Fibroblast of pulmonary artery (primary cell): Measurements from ENCODE around the gene ADGRL3.

Source experiments
- DNase-seq: peaks from one replicate; pipeline ENCODE4 v3.0.0-alpha.2; 2010; ENCODE audit warnings: low read depth
- H3K4me3 ChIP-seq: replicated peaks from 2 replicates; pipeline ENCODE4 v1.5.1; 2011; ENCODE audit warnings: low read depth, mild to moderate bottlenecking, control low read depth, low read length, moderate library complexity
- CTCF ChIP-seq: IDR thresholded peaks from 2 replicates; pipeline ENCODE4 v1.5.1; 2011; ENCODE audit warnings: mild to moderate bottlenecking, control low read depth, low read length, inconsistent platforms; ENCODE audit errors: missing control alignments

The ADGRL3 gene

GRCh38 chr4:61995717-61996340 is 795.7 kb downstream of the ADGRL3 start:
- TF ChIP-seq CTCF = no peak
- no peak overlapping the region for H3K4me3 ChIP-seq
- DNase-seq = peak; percentile 18

- DNase-seq = no peak
- no peak overlapping the region for H3K4me3 ChIP-seq
- no peak for TF ChIP-seq CTCF
These were observed 796.8 kb downstream of the ADGRL3 start for GRCh38 chr4:61996943-61997342.

- no peak overlapping the region for H3K4me3 ChIP-seq
- no peak for DNase-seq
These were observed 797.7 kb downstream of the ADGRL3 start for GRCh38 chr4:61997831-61998230.

GRCh38 chr4:62003695-62004094 is 803.6 kb downstream of the ADGRL3 start:
- H3K4me3 ChIP-seq = no peak overlapping the region
- no peak for TF ChIP-seq CTCF
- DNase-seq = peak; percentile 7

More at GRCh38 chr4:61997831-61998230, 797.7 kb downstream of the ADGRL3 start:
- no peak for TF ChIP-seq CTCF

- no peak overlapping the region for H3K4me3 ChIP-seq
- no peak for DNase-seq
- no peak for TF ChIP-seq CTCF
These were observed 804.8 kb downstream of the ADGRL3 start for GRCh38 chr4:62004881-62005280.

GRCh38 chr4:62006108-62006507 is 806.0 kb downstream of the ADGRL3 start:
- TF ChIP-seq CTCF = no peak
- no peak for DNase-seq

More at GRCh38 chr4:62006108-62006507, 806.0 kb downstream of the ADGRL3 start:
- no peak overlapping the region for H3K4me3 ChIP-seq
